ENCODE data around the gene AHDC1.

DNA sequence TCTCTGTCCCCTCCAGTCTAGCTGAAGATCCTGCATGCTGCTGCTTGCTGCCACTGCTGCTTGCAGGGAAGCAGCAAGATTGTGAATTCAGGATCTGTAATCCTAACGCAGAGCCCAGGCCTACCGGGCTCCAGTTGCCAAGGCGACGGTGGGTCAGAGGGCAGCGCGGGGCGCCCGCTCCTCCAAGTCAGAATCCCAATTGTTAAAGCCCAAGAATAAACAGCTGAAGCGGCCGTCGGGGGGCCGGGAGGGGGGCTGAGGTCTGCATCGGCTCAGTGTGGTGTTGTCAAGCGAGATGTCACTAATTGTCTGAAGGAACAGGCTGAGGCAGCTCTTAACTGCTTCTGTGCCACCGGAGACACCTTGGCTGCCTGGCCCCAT lies 36.8 kb downstream of the AHDC1 start:
- TF ChIP-seq, protein P1, sequence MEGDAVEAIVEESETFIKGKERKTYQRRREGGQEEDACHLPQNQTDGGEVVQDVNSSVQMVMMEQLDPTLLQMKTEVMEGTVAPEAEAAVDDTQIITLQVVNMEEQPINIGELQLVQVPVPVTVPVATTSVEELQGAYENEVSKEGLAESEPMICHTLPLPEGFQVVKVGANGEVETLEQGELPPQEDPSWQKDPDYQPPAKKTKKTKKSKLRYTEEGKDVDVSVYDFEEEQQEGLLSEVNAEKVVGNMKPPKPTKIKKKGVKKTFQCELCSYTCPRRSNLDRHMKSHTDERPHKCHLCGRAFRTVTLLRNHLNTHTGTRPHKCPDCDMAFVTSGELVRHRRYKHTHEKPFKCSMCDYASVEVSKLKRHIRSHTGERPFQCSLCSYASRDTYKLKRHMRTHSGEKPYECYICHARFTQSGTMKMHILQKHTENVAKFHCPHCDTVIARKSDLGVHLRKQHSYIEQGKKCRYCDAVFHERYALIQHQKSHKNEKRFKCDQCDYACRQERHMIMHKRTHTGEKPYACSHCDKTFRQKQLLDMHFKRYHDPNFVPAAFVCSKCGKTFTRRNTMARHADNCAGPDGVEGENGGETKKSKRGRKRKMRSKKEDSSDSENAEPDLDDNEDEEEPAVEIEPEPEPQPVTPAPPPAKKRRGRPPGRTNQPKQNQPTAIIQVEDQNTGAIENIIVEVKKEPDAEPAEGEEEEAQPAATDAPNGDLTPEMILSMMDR (conservative IDR thresholded peaks at IDR 0.05; ENCODE audit: low read length) = no peak
- TF ChIP-seq EZH2phosphoT487 (IDR thresholded peaks at IDR 0.05; ENCODE audit: borderline replicate concordance, low read depth, low read length) = no peak
